Loucy (cell line): Measurements from ENCODE around the gene PRSS38.

Source experiments
- H2AFZ ChIP-seq: fragments of 200-600 bp; sonication (generic); 2 replicates; pipeline ENCODE4 v1.6.0; 2016; ENCODE audit warnings: antibody characterized with exemption, mild to moderate bottlenecking, low read length, moderate library complexity
- H3F3A ChIP-seq: fragments of 200-600 bp; 2 replicates; pipeline ENCODE4 v1.6.0; 2016; ENCODE audit warnings: antibody characterized with exemption, low read depth, mild to moderate bottlenecking
- H3K27me3 ChIP-seq: fragments of 200-600 bp; sonication (generic); 2 replicates; pipeline ENCODE4 v1.6.1; 2014; ENCODE audit warnings: low read length, mild to moderate bottlenecking; ENCODE audit not compliant: insufficient read depth, poor library complexity, severe bottlenecking
- H3K36me3 ChIP-seq: fragments of 200-600 bp; sonication (generic); 2 replicates; pipeline ENCODE4 v1.6.1; 2016; ENCODE audit warnings: low read length; ENCODE audit not compliant: insufficient read depth
- H3K4me1 ChIP-seq: fragments of 200-600 bp; sonication (generic); 2 replicates; pipeline ENCODE4 v1.5.1; 2014; ENCODE audit warnings: low read length, mild to moderate bottlenecking; ENCODE audit not compliant: insufficient read depth, poor library complexity, severe bottlenecking
- H3K4me2 ChIP-seq: fragments of 200-600 bp; sonication (generic); 2 replicates; pipeline ENCODE4 v1.6.0; 2014; ENCODE audit warnings: antibody characterized with exemption, low read length, low read depth, mild to moderate bottlenecking; ENCODE audit not compliant: poor library complexity, severe bottlenecking
- H3K4me3 ChIP-seq: fragments of 200-600 bp; sonication (generic); 2 replicates; pipeline ENCODE4 v1.5.1; 2014; ENCODE audit warnings: low read length, mild to moderate bottlenecking, mixed read lengths; ENCODE audit not compliant: poor library complexity, severe bottlenecking
- H3K79me2 ChIP-seq: fragments of 200-600 bp; sonication (generic); 2 replicates; pipeline ENCODE4 v1.6.1; 2014; ENCODE audit warnings: low read length; ENCODE audit not compliant: insufficient read depth
- H3K9ac ChIP-seq: fragments of 200-600 bp; sonication (generic); 2 replicates; pipeline ENCODE4 v1.6.0; 2014; ENCODE audit warnings: mild to moderate bottlenecking, low read depth, low read length, moderate library complexity; ENCODE audit not compliant: poor library complexity, severe bottlenecking
- H3K9me2 ChIP-seq: fragments of 200-600 bp; sonication (generic); replicated peaks from 2 replicates; pipeline ENCODE4 v1.6.1; 2016; ENCODE audit warnings: low read depth, low read length, mixed read lengths
- H3K9me3 ChIP-seq: fragments of 200-600 bp; sonication (generic); 2 replicates; pipeline ENCODE4 v1.6.1; 2014; ENCODE audit warnings: mild to moderate bottlenecking, antibody characterized with exemption, low read length, low read depth; ENCODE audit not compliant: insufficient read depth
- H4K20me1 ChIP-seq: fragments of 200-600 bp; sonication (generic); 2 replicates; pipeline ENCODE4 v1.6.0; 2014; ENCODE audit warnings: antibody characterized with exemption, low read length, mild to moderate bottlenecking; ENCODE audit not compliant: insufficient read depth, poor library complexity, severe bottlenecking
- CTCF ChIP-seq: fragments of 200-600 bp; sonication (generic); conservative IDR thresholded peaks from 2 replicates; pipeline ENCODE4 v1.5.1; 2014; ENCODE audit warnings: mild to moderate bottlenecking, antibody characterized with exemption, low read length
- EZH2phosphoT487 ChIP-seq: fragments of 200-600 bp; IDR thresholded peaks from 2 replicates; pipeline ENCODE4 v1.6.1; 2018; ENCODE audit warnings: antibody characterized with exemption, mild to moderate bottlenecking, moderate library complexity, borderline replicate concordance

PRSS38 gene

GRCh38 chr1:227808566-227808965, 6.9 kb upstream of the PRSS38 start:
- Histone ChIP-seq H2AFZ (no peak overlapping the region), H3K9ac (no peak overlapping the region), H3K4me2 (no peak overlapping the region), H3K36me3 (no peaks in the 10 kb centered on the region), H3K9me3 (no peaks in the 10 kb centered on the region; the same call in 1 of the 2 replicates), H3K79me2 (no peaks in the 10 kb centered on the region), H4K20me1 (no peaks in the 10 kb centered on the region), H3K9me2 (no peaks in the 10 kb centered on the region), H3K4me3 (no peak overlapping the region), H3K27me3 (no peaks in the 10 kb centered on the region), H3F3A (no peaks in the 10 kb centered on the region), H3K4me1 (no peaks in the 10 kb centered on the region)
- TF ChIP-seq CTCF (no peak), EZH2phosphoT487 (no peak)

- H3K36me3 ChIP-seq: no peaks in the 10 kb centered on the region
- H3K27me3 ChIP-seq: no peaks in the 10 kb centered on the region
- H4K20me1 ChIP-seq: no peaks in the 10 kb centered on the region
- no peak overlapping the region for H3K9ac ChIP-seq
- no peaks in the 10 kb centered on the region; the same call in 1 of the 2 replicates for H3K9me3 ChIP-seq
- H3K4me2 ChIP-seq: no peak overlapping the region
- TF ChIP-seq CTCF (no peak), EZH2phosphoT487 (no peak)
- no peaks in the 10 kb centered on the region for H3F3A ChIP-seq
- H3K4me3 ChIP-seq: no peak overlapping the region
- H2AFZ ChIP-seq: no peak overlapping the region
- no peaks in the 10 kb centered on the region for H3K79me2 ChIP-seq
- H3K9me2 ChIP-seq: no peaks in the 10 kb centered on the region
- no peaks in the 10 kb centered on the region for H3K4me1 ChIP-seq
These were observed 6.4 kb upstream of the PRSS38 start for GRCh38 chr1:227809026-227809425.

GRCh38 chr1:227813962-227814361, 1.5 kb upstream of the PRSS38 start:
- Histone ChIP-seq H3K9ac (no peak overlapping the region), H3K9me2 (no peaks in the 10 kb centered on the region), H3K4me2 (no peak overlapping the region), H3K79me2 (no peaks in the 10 kb centered on the region), H3K9me3 (no peaks in the 10 kb centered on the region; the same call in 1 of the 2 replicates), H3K4me1 (no peaks in the 10 kb centered on the region), H3K27me3 (no peaks in the 10 kb centered on the region), H3K4me3 (no peak overlapping the region), H3F3A (no peaks in the 10 kb centered on the region), H2AFZ (no peak overlapping the region), H4K20me1 (no peaks in the 10 kb centered on the region), H3K36me3 (no peaks in the 10 kb centered on the region)
- TF ChIP-seq CTCF (no peak), EZH2phosphoT487 (no peak)
